GM18526 (cell line): ENCODE data around the gene NCOA1.

Experiments
- POLR2A ChIP-seq: IDR thresholded peaks from 3 replicates; pipeline ENCODE4 v1.6.1; 2011; ENCODE audit not compliant: insufficient read length; ENCODE audit errors: extremely low read depth

The NCOA1 gene

DNA sequence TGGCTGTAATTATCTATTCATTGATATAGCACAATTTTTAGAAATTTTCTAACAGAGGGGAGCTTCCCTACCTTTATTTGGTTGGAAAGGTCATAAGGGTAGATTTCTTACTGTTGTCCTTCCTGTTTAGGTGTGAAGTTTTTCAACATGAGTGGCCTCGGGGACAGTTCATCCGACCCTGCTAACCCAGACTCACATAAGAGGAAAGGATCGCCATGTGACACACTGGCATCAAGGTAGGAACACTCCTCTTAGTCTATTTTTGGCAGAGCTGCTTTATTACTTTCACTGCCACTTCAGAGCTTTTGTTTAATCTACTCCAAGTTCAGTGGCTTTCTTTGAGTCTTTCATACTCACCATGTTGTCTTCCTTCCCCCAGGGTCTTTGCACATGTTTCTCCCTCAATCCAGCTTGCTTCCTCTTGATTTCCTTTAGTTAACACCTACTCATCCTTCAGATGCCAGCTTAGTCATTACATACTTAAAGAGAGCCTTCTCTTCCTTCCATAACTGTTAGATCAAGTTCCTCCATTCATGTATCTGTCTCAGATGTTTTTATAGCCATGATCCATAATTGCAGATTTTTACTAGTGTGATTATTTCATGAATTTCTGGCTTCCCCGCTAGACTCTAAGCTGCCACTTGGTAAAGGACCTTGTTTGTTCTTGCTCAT is 167.6 kb downstream of the NCOA1 start:
- no peak for TF ChIP-seq POLR2A

DNA sequence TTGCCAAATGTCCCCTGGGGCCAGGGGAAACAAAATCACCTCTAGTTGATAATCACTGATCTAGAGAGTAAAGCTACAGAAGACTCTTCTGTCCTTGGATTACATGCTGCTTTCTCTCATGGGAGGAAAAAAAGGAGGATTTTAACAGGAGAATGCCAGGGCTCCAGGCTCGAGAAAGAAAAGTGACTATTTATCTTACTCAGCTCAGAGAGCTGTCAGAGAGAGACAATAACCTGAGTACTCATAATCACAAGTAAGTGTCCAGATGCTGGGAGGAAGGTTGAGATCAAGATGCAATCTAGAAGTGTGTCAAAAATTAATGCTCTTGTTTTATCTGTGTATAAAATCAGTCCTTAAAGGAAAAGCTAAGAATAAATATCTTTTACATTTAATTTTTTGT is 168.8 kb downstream of the NCOA1 start:
- no peak for TF ChIP-seq POLR2A

DNA sequence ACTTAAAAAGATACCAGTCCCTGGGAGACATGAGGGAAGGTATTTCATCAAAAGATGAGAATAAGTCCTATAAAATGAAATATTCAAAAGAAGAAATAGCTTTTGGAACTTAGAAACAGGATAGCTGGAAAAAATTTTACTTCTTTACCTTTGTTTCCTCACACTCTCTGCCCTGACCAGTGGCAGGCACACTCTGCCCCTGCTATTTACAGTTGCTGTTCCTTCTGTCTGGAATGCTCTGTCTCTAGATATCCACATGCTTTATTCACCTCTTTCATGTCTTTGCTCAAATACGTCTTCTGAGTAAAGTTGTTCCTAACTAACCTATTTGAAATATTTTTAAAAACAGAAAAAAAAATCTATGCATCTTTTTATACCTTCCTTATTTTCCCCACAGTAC is 176.5 kb downstream of the NCOA1 start:
- no peak for TF ChIP-seq POLR2A

DNA sequence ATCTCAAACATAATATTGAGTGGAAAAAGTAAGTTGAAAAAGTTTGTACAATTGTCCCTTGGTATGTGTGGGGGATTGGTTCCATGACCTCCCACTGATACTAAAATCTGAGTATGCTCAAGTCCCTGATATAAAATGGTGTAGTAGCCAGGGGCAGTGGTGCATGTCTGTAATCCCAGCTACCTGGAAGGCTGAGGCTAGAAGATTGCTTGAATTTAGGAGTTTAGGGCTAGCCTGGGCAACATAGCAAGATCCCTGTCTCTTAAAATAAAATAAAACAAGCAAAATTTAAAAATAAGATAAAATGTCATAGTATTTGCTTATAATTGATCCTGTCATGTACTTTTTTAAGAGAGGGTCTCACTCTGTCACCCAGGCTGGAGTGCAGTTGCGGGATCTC is 180.2 kb downstream of the NCOA1 start:
- no peak for TF ChIP-seq POLR2A

DNA sequence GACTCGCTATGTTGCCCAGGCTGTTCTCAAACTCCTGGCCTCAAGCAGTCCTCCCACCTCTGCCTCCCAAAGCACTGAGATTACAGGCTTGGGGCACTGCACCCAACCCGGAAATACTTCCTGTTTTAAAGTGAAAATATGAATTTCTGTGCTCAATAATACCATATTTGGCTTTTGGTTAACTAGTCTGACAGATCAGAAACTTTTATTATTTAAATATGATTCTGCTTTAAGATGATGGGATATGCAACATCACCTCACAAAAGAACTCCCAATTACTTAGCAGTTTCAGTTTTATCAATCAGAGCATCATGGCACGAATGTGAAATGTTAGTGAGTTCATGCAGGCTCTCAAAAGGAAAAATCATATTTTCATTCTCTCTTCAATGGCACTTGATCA is 181.5 kb downstream of the NCOA1 start:
- no peak for TF ChIP-seq POLR2A

DNA sequence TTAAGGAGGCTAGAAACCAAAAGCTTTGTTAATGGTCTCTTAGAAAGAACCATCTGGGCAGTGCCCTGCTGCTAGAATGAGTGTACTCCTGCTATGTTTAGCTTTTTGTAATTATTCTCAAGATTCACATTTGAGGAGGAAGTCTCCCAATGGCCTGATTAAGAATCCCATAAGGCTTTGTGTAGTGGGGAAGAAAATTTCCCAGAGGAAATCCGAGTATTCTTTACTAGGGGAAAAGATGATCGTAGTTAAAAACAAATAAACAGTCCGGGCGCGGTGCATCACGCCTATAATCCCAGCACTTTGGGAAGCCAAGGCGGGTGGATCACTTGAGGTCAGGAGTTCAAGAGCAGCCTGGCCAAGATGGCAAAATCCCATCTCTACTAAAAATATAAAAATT is 184.3 kb downstream of the NCOA1 start:
- TF ChIP-seq POLR2A, result no peak

DNA sequence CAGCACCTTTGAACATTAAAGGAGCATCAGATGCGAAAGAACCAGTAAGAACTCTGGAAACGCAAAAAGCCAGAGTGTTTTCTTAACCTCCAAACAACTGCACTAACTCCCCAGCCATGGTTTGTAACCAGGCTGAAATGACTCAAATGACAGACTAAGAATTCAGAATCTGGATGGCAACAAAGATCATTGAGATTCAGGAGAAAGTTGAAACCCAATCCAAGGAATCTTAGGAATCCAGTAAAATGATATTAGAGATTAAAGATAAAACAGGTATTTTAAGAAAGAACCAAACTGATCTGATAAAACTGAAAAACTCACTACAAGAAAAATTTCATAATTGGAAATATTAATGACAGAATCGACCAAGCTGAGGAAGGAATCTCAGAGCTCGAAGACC is 185.4 kb downstream of the NCOA1 start:
- no peak for TF ChIP-seq POLR2A

DNA sequence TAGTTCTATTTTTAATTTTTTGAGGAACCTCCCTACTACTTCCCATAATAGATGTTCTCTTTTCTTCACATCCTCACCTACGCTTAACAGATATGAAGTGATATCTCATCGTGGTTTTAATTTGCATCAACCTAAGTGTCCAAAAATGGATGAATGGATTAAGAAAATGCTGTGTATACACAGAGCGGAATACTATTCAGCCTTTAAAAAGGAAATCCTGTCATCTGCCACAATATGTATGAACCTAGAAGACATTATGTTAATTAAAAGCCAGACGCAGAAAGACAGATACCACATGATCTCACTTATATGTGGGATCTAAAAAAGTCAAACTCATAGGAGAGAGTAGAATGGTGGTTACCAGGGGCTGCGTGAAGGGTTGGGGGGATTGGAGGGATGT is 189.1 kb downstream of the NCOA1 start:
- no peak for TF ChIP-seq POLR2A

DNA sequence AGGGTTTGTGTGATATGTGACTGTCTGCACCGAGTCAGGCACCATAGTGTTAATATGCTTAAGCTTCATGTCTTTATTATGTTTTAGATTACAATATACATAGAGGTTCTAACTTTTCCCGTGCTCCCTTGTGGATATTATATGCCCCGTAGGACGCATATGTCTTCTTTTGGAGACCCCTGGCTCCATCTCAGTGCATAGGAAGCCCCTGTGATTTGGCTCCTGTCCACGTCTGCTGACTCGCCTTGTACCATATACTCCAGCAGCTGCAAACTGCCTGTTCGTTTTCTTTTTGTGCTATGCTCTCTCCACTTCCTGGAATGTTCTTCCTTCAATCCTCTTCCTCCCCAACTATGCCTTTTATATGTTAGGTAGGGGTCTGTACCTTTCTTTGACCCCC is 191.2 kb downstream of the NCOA1 start:
- TF ChIP-seq POLR2A, result no peak

DNA sequence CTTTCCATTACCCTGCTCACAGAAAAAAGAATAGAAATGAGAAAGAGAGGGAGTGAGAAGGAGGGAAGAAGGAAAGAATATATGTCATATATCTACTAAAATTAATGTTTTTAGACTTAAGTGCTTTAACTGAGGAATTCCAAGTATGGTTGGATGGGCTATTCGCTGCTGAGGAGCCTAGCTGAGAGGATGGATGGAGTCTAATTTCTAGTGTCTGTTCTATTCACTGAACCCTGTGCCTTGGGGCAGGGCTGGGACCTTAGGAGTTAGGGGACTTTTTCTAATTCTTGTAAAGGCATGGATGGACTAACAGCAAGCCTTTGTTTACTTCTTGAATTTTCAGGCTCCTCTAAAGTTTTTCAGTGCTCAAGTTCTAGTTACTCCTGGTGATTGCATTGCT is 192.4 kb downstream of the NCOA1 start:
- no peak for TF ChIP-seq POLR2A

DNA sequence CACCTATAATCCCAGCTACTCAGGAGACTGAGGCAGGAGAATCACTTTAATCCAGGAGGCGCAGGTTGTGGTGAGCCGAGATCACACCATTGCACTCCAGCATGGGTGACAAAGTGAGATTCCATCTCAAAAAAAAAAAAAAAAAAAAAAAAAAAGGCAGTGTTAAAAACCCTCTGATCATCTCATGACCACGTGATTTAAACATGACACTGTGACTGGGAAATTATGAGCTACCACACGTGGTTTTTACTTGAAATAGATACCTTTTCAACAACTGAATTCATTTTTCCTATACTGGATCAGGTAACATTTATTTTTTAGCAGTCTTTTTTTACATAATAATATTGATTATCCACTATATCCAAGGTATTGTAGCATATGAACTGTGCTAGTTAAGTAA is 199.5 kb downstream of the NCOA1 start:
- TF ChIP-seq POLR2A, result no peak

DNA sequence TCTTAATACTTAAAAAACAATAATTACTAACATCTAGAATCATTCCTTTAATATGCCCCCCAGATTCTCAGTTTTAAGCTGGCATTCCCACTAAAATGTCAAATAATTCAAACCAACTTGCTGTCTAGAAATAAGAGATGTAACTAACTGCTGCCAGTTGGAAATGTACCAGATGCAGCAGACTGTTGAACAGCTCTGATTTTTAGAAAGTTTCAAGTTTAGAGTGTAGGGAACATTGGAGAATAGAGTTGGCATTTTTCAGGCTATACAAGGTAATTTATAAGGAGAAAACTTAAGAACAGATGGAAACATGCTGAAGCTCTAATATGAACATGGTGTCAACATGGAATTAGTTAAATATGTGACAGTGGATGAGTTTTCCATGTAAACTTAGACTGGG is 200.8 kb downstream of the NCOA1 start:
- TF ChIP-seq POLR2A, result no peak

DNA sequence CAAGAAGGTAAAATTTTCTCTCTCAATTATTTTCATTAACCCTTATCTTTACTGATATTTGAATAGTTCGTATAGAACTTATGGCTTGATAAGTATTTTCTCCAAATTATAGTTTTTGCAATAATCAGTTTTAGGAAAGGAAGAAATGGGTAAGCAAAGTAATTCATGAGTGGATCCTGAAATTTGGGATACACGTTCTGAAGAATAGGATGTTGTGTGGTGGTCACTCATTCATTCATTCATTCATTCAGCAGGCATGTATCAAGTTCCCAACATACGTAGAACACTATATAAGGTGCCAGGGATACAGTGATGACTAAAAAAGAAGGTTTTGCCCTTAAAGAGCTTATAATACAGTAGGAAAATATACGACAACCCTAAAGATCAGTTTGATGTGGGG is 206.7 kb downstream of the NCOA1 start:
- TF ChIP-seq POLR2A, result no peak

DNA sequence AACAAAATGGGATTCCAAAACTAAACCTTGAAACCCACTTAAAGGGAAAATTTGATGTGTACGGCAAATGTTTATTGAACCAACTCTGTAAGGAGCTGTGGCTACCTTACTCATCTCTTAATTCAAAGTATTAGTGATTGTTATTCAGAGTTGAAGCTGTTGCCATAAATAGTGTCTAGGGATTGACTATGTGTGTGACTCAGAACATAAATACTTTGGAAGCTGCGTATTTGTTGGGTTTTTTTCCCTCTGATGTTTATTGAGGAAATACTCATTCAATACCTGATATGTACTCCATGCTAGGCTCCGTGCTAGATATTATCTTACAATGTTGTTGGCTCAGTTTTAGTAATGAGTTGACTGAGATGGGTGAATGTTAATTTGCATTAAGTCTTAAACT is 211.7 kb downstream of the NCOA1 start:
- no peak for TF ChIP-seq POLR2A

DNA sequence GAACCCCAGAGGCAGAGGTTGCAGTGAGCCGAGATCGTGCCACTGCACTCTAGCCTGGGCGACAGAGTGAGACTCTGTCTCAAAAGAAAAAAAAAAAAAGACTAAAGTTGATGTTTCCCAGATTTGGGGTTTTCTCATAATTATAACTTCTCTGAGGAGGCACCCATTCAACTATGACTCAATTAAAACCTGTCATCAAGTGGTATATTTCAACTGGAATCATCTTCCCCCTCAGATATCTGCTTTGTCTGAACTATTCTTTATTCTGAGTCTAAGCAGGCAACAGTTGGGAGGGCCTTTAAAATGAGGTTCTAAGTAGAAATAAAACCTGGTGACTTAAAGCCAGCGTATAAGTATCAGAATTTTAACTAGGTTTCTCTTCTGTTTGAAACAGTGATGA is 213.6 kb downstream of the NCOA1 start:
- no peak for TF ChIP-seq POLR2A

DNA sequence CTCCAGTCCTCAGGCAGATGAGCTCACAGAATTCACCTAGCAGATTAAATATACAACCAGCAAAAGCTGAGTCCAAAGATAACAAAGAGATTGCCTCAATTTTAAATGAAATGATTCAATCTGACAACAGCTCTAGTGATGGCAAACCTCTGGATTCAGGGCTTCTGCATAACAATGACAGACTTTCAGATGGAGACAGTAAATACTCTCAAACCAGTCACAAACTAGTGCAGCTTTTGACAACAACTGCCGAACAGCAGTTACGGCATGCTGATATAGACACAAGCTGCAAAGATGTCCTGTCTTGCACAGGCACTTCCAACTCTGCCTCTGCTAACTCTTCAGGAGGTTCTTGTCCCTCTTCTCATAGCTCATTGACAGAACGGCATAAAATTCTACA is 216.1 kb downstream of the NCOA1 start:
- TF ChIP-seq POLR2A, result no peak

DNA sequence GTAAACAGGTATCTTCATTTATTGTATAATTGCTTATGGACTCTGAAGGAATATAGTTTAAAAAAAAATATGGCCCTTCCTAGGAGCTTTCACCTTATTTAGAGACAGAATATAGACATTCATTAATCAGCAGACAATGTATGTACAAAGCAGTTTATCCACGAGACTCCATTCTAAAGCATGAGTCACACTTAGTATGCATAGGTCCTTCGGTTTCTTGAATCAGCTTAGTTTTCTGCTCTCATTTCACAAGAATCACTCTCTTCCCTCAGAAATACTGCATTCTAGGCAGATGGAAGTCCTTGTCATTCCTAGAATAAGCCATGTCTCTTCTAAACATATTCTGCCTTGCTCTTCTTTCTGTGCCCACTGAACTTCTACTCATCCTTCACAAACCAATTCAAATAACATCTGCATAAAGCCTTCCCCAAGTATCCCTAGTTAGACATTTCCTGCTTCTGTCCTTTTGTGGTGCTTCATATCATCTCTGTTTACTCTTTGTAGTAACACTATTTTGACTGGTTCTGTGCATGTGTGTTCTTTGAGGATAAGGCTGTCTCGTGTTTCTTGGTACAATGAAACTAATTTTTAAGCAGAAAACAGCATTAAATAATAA is 217.6 kb downstream of the NCOA1 start:
- no peak for TF ChIP-seq POLR2A
